ENCODE measurements around the gene FAM193A. TPM values are rescaled to one million over a fixed set of nuclear protein-coding genes. Genes with fewer than 3 reads are reported as not detected.
"Not testable (repeated sequence)": the region's sequence is repeated elsewhere in the genome, so short reads cannot be mapped to it uniquely, and the experiment has no call there.

Gene FAM193A
- polyA plus RNA-seq, 4 donors, result 25.1 to 29.4 (median 27.4) TPM

DNA sequence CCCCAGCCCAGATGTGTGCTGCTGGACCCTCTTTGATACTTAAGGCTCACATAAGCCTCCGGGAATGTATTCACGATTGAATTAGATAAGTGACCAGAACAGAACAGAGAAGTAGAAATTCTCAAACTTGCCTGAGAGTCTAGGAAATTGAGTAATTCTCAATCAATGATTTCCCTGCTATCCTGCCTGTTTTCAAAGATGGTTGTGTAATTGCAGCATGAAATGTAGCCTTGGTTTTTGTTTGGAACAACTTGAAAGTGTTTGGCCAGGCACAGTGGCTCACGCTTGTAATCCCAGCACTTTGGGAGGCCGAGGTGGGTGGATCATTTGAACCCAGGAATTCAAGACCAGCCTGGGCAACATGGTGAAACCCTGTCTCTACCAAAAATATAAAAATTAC, 178.5 kb downstream of the FAM193A start:
- DNase-seq (ENCODE audit: low read depth in 4 of 4, low spot score in 3 of 4), result no peak

DNA sequence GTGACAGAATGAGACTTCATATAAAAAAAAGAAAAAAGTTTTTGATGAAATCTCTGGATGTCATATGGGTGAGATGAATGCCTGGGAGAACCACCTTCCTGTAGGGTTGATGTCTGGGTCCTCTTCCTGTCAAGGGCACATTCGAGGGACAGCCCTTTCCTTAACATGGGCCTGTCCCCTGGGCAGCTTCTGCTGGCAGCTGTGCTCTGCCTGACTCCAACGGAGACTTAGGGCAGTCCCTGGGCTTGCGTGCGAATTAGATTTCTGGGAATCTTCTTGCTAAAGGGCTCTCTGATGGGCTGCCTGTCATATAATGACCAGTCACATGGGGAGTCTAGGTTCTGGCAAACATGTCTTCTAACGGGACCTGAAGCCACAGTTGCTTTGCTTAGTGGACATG, 179.0 kb downstream of the FAM193A start:
- DNase-seq (ENCODE audit: low read depth in 4 of 4, low spot score in 3 of 4), result no peak

DNA sequence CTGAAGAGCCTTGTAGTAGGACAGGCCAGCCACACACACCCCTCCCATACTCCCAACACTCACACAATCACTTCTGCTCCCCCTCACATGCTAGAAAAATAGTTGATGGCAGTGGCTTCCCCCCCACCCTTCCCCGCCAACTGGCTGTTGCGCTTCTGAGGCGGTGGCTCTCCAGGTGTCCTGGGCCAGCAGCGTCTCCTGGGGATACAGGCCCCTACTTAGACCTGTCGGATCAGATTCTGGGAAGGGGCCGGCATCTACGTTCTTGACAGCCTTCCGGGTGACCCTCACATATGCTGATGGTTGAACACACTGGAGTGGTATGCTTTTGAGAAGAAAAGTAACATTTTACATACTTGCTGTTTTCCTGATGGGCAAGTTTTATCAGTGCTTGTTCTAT, 179.8 kb downstream of the FAM193A start:
- no peak for DNase-seq (ENCODE audit: low read depth in 4 of 4, low spot score in 3 of 4)

DNA sequence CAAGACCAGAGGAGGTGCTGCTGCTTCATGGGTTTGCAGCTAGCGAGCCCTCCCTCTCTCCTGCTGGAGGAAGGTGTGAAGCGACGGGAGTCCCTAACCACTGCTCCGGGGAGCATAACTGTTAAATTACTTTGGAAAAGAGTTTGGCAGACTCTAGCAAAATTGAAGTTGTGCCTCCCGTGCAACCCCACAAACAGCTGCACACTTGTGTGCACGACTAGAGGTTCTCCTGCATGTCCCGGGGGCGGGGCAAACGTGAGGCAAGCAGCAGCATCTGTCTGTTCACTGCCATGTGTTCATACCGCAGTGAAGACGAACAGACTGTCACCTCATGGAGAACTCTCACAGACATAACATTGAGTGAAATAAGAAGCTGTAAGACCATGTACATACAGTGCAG, 185.1 kb downstream of the FAM193A start:
- DNase-seq (ENCODE audit: low read depth in 4 of 4, low spot score in 3 of 4), result no peak

DNA sequence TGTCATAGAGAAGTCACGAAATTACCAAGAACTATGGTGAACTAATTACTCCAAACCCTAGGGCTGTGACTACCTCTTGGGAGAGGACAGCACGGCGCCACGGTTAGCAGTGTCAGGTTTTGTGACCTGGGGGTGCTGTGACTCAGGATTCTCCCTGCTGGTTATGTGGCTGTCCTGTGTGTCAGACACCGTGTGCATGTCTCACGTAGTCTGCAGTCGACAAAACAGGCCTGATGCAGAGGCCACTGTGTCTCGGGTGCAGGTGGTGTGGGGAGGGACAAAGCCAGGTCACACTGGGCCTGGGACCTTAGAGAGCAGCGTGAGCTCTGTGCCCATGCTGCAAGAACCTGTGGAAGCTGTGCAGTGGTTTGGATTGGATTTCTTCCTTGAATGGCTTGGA, 185.6 kb downstream of the FAM193A start:
- DNase-seq (ENCODE audit: low read depth in 4 of 4, low spot score in 3 of 4), result no peak

DNA sequence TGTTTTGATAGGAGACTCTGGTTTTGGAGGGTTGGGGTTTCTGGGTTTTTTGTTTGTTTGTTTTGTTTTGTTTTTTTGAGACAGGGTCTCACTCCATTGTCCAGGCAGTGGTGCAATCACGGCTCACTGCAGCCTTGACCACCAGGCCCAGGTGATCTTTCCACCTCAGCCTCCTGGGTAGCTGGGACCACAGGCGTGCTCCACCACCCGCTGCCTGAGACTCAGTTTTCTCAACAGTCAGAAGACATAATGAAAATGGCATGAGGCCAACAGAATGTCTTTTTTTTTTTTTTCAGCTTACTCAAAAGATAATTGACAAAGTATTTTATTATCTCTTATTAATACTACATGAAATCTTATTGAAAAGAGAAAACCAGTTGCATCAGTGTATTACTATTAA, 187.3 kb downstream of the FAM193A start:
- DNase-seq (ENCODE audit: low read depth in 4 of 4, low spot score in 3 of 4), result no peak

DNA sequence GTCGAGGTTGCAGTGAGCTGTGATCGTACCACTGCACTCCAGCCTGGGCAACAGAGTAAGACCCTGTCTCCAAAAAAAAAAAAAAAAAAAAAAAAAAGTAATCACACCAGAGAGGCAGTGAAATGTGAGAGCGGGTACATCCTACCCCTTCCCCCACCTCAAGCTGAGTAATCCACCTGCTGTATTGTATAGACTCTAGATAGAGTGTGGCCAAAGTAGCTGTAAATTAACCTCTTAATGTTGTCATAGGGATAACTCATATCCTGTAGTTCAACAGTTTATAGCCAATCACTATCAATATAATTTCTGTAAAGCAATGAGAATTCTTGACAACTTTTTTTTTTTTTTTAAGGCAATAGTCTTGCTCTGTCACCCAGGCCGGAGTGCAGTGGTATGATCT, 188.9 kb downstream of the FAM193A start:
- DNase-seq (ENCODE audit: low read depth in 4 of 4, low spot score in 3 of 4), result no peak

DNA sequence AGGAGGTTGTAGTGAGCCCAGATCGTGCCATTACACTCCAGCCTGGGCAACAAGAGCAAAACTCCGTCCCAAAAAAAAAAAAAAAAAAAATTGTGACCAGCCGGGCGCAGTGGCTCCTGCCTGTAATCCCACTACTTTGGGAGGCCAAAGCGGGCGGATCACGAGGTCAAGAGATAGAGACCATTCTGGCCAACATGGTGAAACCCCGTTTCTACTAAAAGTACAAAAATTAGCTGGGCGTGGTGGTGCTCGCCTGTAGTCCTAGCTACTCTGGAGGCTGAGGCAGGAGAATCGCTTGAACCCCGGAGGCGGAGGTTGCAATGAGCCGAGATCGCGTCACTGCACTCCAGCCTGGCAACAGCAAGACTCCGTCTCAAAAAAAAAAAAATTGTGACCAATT, 190.4 kb downstream of the FAM193A start:
- not testable (repeated sequence) for DNase-seq (ENCODE audit: low read depth in 4 of 4, low spot score in 3 of 4)

DNA sequence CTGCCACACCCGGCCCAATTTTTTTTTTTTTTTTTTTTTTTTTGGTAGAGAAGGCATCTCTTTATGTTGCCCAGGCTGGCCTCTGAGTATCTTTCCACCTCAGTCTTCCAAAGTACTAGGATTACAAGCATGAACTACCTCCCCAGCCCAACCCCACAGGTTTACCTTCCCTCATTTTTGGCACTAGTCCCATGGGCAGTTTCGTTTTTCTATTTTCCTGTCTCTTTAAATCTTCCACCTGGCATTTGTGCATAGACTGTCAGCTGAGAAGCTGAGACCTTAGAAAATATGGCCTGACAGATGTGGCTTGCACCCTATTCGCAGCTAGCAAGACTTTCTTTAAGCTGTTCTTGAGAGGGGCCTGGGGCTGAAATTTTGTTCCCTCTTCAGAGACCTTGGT, 191.8 kb downstream of the FAM193A start:
- no peak for DNase-seq (ENCODE audit: low read depth in 4 of 4, low spot score in 3 of 4)

DNA sequence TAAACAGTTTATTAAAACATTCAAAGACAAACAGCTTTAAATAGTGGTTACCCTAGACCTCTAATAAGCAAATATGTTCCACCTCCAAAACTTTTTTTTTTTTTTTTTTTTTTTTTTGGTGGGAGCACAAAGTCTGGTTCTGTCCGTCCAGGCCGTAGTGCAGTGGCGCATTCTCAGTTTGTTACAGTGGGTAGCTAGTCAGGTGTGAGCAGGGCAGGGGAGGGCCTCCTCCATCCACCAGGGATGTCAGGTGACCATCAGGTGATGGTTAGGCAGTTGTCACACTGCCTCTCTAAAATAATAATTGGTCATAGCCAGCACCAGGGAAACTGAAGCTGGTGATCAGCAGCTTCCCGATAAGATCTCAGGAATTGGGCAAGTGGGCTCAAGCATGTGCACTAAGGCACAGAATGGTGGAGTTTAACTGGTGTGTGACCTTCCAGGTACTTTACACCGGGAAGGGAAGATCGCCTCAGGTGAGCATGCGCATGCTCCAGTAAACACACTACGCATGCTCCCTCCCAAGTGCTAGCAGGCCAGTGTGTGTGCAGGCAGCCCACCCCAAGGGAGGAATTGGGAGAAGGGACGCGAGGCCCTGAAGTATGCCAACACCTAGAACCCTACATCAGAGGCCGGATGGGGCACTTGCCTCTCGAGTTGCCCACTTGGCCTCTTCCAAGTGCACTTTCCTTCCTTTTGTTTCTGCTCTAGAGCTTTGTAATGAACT, 192.5 kb downstream of the FAM193A start:
- no peak for DNase-seq (ENCODE audit: low read depth in 4 of 4, low spot score in 3 of 4)

DNA sequence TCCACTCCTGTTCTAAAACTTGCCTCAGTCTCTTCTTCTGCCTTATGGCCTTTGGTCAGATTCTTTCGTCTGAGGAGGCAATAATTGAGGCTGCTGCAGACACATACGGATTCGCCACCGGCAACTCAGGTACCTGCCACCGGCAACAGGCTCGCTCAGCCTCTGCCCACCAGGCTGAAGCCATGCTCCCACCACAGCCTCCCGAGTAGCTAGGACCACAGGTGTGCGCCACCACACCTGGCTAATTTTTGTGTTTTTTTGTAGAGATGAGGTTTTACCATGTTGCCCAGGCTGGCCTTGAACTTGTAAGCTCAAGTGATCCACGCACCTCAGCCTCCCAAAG, 193.1 kb downstream of the FAM193A start:
- no peak for DNase-seq (ENCODE audit: low read depth in 4 of 4, low spot score in 3 of 4)

DNA sequence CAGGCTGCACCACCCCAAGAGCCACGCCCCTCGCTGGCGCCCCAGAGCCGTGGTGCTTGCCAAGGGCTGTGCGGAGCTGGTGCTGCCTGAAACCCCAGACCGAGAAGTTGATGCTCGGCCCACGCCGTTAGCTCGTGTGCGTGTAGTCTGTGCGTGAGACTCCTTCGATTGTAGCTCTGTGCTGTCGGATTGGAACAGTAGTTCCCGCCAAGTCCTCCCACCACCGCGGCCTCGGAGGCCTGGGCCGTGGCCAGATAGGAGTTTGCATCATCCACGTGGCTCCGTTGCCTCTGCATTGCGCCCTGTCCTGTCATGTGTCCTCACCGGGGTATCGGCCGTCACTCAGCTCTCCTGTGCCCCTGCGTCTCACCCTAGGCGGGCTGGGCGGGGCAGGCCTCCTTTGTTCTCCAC, 195.5 kb downstream of the FAM193A start:
- no peak for DNase-seq (ENCODE audit: low read depth in 4 of 4, low spot score in 3 of 4)

DNA sequence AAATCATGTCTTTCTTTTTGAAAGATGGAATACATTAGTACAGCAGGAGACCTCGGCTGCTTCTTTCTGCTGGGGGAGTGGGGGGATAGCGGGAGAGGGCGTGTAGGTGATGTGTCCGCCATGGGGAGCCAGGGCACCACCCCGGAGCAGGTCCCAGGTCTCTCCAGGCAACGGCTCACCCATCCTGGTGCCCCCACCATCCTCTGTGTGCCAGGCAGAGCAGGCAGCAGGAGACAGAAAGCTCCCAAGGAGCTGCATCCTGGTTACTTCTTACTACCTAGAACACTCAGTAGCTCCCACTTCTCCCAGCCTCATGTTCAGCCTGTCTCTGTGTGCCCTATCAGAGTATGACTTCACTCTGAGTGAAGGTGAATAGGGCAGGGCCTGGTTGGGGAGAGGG, 196.1 kb downstream of the FAM193A start:
- DNase-seq (ENCODE audit: low read depth in 4 of 4, low spot score in 3 of 4), result no peak

DNA sequence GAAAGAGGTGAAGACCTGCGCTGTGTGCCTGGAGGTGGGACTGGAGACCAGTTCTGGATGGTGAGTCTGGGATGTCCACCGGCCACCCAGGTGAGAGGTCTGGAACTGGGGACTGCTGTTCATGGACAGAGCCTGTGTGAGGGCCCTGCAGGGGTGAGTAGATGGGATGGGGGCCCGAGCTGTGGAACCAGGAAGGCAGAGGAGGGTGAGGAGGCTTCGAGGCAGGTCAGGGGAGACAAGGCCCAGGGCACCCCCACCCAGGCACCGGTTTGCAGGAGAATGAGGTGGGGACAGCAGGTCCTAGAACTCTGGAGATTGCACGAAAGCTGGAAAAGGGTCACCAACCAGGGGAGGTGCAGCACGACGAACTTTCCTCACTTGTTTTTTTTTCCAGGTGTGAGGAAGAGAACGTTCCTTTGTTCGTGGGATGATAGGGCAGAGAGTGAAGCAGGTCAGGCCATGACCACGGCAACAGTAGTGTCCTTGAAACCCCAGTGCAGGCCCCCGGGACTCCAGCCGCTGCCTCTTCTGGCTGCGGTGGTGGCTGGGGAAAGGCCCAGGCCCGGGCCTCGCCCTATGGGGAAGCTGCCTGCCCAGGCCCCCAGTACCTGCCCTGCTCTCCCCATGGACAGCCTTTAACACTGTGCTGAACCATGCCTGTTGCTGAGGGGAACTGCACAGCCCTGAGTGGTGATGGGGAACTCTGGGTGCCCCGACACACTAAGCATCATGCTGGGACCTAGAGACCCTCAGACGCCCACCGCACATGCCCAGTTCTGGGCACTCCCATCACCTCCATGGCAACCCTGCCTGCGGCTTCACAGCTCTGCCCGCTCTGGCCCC, 196.8 kb downstream of the FAM193A start:
- DNase-seq (ENCODE audit: low read depth in 4 of 4, low spot score in 3 of 4), result no peak

DNA sequence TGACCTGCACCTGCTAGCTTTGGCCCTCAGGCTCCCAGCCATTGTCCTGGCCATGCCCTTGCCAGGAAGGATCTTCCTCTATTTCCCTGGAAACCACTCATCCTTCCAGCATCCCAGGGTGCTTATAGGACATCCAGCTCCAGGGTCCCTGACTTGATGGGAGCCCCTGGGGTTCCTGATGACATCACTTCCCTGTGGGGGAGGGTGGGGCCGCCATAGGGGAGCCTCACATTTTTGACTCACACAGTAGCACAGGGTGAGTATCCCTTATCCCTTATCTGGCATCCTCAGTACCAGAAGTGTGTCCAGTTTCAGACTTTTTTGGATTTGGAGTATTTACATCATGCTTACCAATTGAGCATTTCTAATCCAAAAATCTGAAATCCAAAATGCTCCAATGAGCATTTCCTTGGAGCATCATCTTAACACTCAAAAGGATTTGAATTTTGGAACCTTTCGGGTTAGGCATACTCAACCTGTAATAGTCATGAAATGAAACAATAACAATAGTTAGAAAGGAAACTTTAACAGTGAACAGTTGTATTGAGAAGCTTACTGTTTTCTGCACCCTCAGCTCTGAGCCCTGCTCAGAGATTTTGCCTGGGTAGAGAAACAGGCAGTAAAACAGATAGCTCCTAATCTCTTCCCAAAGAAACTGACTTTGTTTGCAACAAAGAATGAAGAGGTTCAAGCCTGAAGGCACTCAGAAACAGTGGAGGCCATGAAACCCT, 197.6 kb downstream of the FAM193A start:
- no peak for DNase-seq (ENCODE audit: low read depth in 4 of 4, low spot score in 3 of 4)

DNA sequence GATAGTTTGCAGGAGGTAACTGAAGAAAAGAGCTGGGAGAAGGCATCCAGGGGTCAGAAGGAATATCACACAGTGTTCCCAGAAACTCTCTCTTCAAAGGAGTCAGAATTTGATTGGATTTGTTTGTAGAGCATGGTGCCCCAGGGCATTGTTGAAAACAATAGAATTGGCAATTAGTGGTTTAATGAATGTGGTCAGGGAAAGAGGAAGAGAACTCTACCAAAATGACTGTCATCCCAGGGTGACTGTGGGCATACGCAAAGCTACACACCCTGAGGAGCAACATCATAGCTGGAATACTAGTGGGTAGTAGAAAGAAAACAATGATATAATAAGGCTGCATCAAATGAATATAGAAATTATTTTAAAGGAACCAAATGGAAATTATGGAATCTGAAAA, 198.2 kb downstream of the FAM193A start:
- no peak for DNase-seq (ENCODE audit: low read depth in 4 of 4, low spot score in 3 of 4)

DNA sequence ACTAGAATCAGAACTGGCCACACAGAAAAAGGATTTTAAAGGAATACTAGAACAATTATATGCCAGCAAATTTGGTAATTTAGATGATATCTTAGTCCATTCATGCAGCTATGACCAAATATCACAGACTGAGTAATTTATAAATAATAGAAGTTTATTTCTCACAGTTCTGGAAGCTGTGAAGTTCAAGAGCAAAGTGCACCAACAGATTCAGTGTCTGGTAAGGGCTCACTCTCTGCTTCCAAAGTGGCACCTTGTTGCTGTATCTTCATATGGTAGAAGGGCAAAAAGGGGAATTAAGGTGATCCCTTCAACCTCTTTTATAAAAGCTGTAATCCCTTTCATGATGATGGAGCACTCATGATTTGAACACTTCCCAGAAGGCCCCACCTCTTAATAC, 199.4 kb downstream of the FAM193A start:
- DNase-seq (ENCODE audit: low read depth in 4 of 4, low spot score in 3 of 4), result no peak

DNA sequence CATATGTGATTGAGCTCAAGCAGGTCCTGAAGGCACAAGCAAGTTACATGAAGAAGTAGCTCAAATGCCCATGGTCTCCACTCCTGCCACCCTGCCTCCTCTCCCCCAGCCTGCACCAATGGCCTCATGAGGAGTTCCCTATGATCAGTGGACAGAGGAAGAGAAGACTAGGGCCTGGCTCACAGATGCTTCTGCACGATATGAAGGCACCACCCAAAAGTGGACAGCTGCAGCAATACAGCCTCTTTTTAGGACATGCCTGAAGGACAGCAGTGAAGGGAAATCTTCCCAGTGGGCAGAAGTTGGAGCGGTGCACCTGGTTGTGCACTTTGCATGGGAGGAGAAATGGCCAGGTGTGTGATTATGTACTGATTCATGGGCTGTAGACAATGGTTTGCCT, 201.8 kb downstream of the FAM193A start:
- not testable (repeated sequence) for DNase-seq (ENCODE audit: low read depth in 4 of 4, low spot score in 3 of 4)

DNA sequence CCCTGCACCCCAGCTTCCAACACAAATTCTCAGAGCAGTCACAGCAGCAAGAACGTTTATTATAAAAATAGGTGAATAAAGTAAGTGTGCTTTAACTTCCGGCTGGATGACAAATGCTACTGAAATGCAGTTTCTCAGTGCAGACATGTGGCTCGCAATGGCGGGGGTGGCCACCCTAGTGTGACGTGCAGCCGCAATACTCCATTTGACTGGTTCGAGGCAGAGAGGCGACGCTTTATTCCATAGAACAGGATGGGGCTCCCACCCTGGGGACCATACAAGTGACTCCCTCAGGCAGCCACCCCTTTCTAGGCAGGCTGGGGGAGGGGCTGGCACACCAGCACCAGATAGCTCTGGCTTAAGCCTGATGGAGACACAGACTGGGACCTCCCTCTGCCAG, 205.2 kb downstream of the FAM193A start:
- DNase-seq (ENCODE audit: low read depth in 4 of 4, low spot score in 3 of 4), result no peak

DNA sequence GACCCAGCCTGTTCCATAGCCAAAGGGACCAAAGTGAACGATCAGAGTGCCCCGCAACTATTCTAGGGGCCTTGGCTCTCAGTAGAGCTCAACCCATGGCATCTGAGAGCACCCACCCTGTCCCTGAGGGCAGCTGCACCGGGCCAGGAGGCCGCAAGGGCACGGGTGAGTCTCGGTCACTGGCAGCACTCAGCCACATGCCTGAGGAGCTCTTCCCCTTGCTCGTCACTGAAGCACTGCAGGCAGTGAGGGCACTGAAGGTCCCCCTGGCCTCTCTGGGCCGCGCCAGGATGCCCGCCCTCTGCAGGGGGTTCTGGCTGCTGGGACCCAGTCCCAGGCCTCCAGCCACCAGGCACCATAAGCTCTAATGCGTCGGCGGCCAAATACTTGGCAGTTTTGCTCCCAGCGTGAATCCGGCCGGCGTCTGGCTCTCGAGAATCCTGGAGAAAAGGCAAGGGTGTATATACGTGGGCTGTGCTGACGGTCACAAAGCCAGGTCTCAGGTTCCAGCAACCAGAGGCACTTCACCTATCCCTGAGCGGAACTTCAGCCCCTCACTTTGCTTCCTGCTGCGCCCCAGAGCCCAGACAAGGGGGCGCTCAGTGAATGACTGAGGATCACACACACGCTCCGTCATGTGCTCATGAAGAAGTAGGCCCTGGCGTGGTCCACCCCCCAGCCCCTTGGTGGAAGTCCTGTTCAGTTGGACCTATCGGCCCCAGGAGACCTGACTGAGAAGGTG, 205.8 kb downstream of the FAM193A start:
- DNase-seq (ENCODE audit: low read depth in 4 of 4, low spot score in 3 of 4), result no peak

Measured in left renal pelvis (tissue), 4 donors.